ENCODE data around the gene GATA5.

Gene GATA5

DNA sequence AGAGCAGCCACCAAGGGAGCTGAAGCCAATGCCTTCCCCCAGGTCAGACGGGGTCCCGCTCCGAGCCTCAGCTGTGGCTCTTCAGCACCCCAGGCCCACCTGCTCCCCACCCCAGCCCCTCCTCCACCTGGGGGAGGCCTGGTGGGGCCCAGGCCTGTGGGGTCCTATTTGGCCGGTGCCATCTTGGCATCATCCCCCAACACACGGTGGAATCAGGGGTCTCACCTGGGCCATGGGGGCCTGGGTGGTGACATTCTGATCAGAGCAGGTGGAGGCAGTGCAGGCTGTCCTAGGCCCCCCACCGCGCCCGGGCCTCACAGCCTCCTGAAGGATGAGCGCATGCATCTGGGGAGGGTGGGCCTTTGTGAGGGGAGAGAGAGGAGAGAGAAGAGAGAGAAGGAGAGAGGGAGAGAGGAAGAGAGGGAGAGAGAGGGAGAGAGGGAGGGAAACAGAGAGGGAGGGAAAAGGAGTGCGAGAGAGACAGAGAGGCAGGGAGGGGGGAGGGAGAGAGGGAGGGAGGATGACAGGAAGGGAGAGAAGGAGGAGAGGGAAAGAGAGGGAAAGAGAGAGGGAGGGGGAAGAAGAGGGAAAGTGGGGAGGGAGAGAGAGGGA is 24.5 kb downstream of the GATA5 start:
- DNase-seq: no peak

DNA sequence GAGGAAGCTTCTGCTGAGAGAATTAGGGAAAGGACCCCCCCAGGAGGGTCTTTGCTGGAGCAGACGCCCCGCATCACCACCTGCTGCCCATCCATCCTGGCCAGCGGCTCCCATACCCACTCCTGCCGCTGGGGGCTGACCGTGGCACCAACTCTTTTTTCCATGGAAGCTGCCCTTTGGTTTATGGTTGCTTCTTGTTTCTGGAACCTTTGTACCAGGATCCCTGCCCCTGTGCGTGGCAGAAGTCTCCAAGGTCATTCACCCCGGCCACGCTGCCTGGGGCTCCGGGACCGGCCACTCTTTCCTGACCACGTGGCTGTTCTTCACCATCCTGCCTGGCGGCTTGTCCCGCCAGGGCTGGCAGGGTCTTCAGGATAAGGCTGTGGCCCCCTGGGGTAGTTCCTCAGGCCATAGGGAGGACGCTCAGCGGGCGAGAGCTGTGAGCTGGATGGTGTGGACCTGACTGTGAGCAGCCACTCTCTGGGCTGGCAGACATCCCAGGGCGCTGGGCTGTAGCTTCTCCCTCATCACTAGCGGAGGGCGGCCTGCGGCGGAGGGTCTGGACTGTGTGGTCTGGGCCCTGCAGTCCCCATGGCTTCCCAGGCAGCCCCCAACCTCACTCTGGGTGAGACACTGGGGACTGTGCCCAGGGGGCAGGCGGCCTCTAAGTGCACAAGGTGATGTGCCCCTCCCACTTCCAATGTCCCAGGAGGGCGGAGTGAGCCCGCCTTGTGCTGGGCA is 25.7 kb downstream of the GATA5 start:
- DNase-seq: no peak

DNA sequence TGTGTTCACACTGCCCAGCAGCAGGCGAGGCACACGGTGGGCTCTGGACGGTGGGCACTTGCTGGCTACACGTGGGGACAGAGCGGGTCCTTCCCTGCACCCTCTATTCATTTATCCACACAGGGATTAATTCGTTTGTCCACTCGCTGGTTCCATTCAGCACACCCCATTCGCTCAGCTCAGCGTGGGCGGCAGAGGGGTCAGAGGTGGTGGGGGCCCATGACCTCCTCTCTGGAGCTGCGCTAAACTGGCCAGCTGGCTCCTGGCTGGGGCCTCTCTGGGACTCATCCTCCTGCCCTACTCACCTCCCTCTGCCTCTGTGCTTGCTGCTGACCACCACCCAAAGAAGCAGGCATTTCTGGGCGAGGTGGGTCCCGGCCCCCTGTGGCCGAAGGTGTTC is 27.0 kb downstream of the GATA5 start:
- DNase-seq: no peak

DNA sequence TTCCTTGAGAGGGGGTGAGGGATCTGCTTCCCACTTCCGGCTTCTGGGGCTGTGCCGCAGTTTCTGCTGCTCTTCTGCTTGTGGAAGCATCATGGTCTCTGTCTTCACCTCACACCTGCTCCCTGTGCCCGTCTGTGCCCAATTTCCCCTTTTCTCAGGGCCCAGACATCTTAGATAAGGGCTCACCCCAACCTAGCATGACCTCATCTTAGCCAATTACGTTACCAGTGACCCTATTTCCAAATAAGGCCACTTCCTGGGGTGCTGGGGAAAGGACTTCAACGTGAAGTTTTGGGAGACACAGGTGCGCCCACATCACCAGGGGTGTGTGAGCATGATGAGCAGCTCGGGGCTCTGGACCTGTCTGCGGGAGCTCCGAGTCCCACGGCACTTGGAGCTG is 27.8 kb downstream of the GATA5 start:
- DNase-seq: no peak

DNA sequence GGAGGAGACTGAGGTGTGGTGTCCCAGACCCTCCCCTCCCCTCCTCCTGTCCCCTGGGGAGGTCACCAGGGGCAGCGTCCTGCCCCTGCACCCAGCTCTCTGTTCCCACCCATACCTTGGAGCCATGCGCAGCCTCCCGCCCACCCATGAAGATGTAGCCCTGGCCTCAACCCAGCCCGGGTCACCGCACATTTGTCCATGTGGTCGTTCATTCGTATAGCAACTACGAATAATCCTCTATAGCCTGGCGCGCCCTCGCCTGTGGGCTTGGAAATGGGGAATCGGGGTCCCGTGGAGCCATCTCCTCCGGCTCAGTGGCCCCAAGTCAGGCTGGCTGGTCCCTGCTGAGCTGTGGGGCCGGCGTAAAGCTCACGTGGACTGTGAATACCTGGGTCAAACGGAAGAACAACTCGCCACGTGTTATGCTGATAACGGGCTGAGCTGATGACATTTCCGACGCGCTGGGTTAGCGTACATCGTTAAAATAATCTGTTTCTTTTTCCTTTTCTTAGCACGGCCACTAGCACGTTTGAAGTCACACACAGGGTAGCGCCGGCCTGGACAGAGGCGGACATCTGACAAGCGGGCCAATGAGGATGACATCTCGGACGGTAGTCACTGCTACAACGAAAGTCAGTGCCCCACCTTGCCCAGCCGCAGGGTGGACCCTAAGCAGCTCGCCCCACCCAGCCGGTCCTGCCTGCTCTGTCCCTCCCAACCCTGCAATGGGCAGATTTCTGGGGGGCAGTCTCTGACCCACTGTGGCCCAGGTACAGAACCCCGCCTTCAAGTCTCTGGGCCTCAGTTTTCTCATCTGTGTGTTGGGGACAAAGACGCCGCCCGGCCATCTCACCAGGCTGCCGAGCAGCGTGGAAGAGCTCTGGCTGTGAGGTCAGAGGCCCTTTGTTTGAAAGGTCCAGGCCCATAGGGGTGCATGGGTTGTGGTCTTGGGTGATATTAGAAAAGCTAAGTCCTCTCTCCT is 28.6 kb downstream of the GATA5 start:
- DNase-seq: no peak

DNA sequence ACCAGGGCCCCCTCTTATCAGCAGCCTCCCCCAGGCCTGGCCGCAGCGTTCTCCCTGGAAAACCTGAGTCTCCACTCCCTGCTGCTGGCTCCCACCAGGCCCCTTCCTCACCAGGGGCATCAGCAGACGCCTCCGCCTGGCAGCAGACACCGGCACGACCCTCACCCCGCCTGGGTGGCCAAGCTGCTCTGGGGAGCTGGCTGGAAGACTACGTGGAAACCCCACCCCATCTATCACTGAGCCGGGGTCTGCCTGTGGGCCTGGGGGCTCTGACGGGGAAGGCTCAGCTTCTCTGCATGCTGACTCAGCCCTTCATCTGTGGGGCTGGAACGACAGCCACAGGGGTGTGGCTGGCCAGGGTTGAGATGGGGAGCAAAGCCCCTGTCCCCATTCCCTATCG is 29.3 kb downstream of the GATA5 start:
- DNase-seq: no peak

DNA sequence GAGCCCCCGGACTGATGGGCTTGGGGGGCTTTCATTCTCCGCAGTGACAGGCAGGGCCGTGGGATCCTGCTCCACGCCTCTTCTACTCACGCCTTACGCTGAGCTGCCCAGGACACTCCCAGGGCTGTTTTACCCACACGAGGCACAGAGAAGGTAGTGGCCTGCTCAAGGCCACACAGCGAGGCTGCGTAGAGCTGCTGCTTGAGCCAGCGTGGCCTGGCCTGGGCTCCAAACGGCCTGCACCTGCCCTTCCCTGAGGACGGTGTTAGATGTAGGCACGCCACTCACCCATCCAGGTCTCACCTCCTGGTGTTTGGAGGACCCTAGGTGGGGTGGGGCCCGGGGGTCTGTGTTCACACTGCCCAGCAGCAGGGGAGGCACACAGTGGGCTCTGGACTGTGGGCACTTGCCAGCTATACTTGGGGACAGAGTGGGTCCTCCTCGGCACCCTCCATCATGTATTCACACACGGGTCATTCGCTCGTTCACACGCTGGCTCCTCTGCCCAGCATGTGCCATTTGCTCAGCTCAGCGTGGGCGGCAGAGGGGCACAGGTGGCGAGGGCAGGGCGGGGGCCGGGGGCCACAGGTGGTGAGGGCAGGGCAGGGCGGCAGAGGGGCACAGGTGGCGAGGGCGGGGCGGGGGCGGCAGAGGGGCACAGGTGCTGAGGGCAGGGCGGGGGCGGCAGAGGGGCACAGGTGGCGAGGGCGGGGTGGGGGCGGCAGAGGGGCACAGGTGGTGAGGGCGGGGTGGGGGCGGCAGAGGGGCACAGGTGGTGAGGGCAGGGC is 30.0 kb downstream of the GATA5 start:
- no peak for DNase-seq

DNA sequence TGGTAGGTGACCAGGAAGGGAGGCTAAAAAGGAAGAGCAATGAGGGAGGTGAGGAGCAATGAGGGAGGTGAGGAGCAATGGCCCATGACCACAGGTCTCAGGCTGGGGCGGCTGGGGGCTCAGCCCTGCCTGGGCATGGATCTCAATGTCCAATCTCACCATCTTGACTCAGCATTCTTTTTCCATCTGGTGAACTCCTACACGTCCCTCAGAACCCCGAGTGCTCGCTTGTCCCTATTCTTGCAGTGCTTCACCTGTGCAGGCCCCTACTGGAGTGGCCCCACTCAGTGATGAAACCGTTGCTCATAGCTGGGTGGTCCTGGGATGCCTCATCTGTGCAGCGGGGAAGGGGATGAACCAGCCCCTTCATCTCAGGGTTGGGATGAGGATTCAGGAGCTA is 31.5 kb downstream of the GATA5 start:
- no peak for DNase-seq

DNA sequence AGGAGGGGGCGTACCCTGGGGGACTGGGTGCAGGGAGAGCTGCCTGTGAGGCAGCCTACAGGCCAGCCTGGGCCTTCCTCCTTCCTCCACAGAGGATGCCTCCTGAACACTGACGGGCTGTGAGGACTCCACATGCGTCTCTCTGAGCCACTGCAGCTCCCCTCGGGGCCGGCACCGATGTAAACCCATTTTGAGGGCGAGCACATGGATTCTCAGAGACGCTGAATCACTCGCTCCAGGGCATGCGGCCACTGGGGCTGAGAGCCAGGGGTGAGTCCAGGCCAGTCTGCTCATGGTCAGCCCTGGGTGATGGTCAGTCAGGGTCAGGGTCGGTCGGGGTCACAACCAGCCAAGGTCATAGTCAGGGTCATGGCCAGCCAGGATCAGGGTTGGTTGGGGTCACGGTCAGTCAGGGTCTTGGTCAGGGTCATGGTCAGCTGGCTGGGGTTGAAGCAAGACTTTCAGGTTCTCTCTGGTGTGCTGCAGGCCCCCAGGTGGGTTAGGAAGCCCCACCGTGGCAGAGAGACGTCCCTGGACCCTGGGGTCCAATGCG is 33.7 kb downstream of the GATA5 start:
- DNase-seq: no peak

DNA sequence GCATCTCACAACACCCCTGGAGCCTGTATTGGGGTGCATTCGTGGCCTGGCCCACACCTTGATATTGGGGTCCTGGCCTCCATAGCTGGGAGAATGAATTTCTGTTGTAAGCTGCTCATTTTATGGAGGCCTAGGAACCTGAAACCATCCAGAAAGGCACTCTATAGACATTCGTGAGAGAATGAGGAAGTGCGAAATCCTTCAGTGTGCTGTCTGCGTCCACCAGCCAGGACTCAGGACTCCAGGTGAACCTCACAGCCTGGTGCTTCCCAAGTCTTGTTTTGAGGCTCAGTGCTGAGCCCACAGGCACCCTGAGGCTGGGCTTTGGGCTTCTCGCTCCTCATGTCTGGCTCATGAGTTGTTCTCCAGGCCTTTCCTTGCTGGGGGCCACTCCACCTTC is 36.6 kb downstream of the GATA5 start:
- DNase-seq: no peak

DNA sequence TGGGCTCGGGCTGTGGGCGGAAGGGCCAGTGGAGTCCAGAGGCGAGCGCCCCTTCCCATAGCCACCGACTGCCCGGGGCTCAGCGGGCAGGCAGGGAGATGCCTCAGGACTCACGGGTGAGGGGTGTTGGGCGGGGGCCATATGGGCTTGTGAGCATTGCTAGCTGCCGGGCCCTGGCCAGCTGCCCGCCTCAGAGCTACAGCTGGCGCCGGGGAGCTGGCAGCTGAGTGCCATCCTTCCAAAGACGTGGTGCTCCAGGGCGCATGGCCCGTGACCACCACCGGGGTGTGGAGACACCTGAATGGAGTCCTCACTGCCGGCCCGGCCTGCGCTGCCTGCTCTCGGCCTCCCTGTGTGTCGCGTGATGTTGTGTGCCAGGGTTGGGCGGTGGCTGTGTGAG is 37.9 kb downstream of the GATA5 start:
- no peak for DNase-seq

DNA sequence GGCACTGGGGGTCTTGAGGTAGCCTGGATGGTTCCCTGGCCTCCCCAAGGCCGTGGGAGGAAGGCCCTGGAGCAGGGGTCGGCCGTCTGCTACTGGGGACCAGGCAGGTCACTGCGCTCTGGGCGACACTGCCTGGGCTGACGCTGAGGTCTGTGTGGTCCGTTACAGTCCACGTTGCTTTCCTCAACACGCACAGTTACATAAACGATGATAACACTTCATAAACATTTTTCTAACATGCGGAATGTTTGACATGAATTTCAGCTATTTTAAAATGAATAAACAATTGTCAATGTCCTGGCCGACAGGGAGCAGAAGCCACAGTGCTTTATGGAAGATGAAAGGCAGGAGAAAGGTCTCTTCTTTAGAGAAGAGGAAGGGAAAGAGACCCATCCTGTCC is 38.3 kb downstream of the GATA5 start:
- DNase-seq: no peak

DNA sequence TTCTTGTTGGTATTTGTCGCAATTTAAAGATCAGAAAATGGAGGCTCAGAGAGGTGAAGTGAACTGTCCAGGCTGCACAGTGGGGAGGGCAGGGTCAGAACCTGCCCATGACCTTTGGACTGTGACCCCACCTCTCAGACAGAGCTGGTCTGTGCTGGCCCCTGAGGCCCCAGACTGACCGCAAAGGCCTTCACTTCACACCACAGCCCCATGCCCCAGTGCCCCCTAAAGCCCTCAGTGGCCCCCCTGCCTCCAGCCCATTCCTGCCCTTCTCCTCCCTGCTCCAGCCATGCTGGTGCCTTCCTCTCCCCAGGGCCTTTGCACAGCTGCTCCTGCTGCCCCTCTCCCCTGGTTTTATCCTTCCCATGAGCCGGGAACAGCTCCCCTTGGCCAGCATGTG is 39.1 kb downstream of the GATA5 start:
- no peak for DNase-seq

DNA sequence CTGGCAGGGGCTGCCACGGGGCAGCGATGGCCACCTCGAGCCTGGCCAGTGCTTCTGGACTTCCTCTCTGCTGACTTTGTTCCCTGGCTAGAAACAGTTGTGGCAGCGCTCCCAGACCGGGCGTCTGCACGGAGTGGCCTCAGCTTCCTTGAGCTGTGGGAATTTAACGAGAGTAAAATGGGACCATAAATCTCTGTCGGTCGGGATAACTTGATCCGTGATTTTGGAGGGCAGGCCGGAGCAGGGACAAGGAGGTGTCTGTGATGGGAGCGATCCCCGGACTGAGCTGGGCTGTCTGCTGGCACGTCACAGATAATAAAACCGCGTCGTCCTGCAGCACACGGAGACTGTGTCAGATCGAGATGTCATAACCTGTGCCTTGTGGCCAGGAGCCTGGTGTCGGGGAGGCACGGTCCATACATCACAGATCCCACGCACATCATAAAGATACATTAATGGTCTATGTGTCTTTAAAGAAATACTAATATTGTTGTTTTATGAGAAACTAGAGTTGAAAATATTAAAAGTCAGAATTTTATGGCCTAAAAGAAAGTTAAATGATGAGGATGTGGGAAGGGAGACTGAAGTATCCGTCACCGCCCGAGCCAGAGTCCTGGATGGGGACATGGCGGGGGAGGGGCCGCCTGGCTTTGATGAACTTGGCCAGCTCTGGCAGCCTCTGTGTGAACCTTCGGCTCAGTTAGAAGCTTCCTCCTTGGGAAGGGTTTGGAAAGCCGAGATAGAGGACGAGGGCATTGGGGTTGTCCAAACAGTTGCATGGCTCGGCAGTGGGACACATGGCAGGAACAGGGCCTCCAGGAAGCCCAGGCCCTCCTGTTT is 41.9 kb downstream of the GATA5 start:
- DNase-seq: no peak

DNA sequence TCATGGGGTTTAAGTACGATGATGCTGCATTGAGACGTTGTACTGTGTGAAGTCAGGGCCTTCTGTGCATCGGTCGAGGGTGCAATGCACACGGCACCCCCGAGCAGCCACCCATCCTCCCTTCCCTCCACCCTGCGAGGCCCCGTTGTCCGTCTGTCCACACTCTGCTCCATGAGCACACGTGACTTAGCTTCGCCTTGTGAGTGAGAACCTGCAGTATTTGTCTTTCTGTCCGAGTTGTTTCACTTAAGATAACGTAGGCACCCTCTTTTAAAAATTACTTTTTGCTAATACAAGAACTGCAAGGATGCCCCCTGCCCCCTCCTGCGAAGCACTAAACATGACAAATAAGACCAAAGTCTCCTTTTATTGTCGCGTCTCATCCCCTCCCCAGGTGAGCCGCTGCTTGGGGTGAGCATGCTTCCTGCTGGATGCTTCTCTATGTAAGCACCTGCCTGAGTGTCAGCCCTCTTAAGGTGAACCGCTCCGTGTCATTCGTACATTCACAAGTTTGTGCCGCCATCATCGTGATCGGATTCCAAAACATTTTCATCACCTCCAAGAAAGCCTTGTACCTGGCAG is 44.8 kb downstream of the GATA5 start:
- no peak for DNase-seq

DNA sequence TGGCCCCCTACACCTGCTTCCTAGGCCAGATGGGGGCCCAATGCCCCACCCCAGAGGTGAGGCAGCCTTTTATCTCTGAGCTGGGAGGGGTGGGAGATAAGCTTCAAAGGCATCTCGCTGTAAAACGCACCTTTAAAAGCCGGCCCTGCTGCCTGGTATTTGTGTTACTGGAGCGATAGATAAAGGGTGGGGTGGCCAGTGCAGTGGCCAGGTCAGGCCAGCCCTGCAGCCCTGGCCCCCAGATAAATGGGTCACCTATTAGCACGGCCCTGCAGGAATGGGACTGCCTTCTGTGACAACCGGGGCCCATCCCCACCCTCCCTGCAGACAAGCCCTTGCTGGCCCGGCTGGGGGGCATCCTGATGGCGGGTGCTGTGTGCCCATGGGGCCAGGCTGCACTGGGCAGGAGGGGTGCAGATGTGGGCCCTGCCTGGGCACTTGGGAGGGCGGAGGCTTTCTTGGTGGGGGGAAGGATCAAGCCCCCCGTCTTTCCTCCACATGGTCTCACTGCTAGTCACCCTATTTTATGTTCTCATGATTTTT is 45.4 kb downstream of the GATA5 start:
- DNase-seq: no peak

DNA sequence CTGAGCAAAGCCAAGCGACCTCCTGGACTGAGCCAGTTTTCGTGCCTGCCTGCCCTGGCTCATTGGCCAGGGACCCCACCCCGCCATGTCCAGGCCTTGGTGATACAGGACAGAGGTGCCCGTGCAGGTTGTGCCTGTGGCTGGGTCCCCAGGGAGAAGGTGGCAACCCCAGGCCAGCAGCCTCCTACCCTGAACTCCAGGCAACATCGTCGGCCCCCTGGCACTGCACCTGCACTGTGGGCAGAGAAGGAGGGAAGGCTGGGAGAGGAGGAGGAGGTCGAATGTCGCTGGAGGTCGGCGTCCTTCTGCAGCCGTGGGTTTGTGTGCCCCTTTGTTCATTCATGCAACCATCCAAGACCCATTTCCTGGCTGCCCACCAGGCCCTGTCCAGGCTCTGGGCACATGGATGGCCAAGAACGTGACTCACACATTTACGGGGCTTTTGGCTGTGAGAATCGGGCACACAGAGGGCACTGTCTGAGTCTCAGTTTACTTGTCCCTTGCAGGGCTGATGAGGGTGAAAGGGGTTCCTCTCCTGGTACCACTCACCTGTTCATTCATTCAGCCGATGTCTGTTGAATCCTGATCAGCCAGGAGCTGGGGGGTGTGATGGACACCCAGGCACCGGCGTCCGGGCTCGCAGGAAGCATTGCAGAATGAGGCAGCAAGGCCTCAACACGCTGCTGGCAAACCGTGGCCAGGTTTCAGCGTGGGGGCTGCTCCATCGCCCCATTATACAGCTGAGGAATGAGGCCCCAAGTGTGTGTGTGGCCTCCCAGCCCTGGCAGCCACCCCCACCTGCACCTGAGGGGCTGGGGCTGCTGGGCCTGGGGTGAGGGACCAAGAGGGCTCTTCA is 46.1 kb downstream of the GATA5 start:
- no peak for DNase-seq

DNA sequence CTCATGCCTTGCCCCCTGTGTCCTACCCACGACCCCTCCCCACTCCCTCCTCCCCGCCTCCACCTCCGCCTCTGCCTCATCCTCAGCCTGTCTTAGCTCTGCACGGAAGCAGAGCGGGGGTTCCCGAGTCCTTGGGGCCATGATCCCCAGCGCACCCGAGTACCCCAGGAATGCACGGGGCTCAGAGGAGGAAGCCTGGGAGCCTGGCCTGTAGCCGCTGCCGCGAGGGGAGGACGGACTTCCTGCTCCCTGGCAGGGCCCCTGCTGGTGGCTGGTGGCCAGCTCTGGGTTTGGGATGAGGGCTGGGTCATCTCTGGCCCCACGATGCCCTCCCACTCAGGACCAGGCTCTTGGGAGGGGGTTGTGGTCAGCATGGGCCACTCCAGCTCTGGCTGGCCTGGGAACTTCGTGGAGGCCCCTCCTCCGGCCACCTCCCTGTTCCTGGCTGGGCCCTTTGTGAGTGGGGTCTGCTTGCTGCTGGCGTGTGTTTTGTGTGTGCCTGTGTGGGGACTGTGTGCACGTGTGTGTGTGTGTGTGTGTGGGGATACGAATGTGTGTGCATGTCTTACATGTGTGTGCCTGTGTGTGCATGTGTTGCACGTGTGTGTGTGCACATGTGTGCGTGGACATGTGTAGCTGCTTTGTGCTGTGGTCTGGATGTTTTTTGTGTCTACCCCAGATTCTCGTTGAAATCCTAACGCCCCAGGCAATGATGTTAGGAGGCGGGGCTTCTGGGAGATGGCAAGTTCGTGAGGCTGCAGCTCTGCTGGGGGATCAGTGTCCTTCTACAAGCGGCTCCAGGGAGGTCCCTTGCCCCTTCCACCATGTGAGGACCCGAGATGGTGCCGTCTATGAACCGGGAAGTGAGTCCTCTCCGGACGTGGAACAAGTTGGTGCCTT is 47.1 kb downstream of the GATA5 start:
- DNase-seq: no peak

DNA sequence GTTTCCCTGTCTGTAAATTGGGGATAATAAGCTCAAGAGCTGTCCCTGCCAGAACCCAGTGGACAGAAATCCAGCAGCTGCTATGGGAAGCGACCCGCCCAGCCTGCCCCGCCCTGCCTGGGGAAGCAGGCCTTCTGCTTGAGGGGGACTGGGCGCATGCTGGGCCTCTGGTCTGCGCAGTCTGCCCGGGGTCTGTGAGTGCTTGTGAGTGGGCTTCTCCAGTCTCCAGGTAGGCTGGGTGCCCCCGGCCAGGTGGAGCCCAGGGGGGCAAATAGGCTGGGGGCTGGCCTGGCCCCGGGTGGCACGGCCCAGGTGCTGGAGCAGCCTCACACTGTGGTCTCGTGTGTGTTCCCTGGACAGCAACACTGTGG is 47.8 kb downstream of the GATA5 start:
- DNase-seq: no peak

Data from activated naive CD4-positive, alpha-beta T cell treated with Interleukin-2 at 50 U/mL for 16 hours (primary cell).